ENCODE measurements around the gene ROR1.

DNA sequence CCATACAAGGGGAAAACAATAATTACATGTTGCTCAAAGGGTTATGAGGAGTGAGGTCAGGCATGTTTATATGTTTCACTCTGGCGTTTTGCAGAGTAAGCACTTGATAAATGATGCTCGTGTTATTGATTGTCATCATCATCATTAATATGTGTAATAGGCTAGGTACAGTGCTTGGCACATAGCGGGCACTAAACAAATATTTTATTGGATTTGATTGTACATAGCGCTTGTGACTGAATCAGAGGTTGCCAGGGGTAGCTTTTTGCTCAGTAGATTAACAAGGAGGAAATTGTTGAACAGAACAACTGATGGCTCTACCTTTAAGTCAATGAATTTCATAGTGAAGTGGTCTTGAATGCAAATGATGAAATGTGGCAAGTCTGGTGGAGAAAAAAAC is 91.7 kb downstream of the ROR1 start:
- TF ChIP-seq, protein P1, sequence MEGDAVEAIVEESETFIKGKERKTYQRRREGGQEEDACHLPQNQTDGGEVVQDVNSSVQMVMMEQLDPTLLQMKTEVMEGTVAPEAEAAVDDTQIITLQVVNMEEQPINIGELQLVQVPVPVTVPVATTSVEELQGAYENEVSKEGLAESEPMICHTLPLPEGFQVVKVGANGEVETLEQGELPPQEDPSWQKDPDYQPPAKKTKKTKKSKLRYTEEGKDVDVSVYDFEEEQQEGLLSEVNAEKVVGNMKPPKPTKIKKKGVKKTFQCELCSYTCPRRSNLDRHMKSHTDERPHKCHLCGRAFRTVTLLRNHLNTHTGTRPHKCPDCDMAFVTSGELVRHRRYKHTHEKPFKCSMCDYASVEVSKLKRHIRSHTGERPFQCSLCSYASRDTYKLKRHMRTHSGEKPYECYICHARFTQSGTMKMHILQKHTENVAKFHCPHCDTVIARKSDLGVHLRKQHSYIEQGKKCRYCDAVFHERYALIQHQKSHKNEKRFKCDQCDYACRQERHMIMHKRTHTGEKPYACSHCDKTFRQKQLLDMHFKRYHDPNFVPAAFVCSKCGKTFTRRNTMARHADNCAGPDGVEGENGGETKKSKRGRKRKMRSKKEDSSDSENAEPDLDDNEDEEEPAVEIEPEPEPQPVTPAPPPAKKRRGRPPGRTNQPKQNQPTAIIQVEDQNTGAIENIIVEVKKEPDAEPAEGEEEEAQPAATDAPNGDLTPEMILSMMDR (conservative IDR thresholded peaks at IDR 0.05) = no peak
- TF ChIP-seq EZH2 (IDR thresholded peaks at IDR 0.05; ENCODE audit: low read depth) = no peak
